Coronary artery (tissue), 2 donors: ENCODE results near the gene CBARP.
"Not testable (repeated sequence)": the region's sequence is repeated elsewhere in the genome, so short reads cannot be mapped to it uniquely, and the experiment has no call there.

Experiments
- DNase-seq: peaks from one replicate; pipeline ENCODE4 v3.0.0-alpha.2; 2017; ENCODE audit warnings: low spot score
- H3K27ac ChIP-seq, 2 donors: fragments of 200-600 bp; sonication (generic); one replicate each; pipeline ENCODE4 v1.5.1; 2016 to 2019
- H3K4me3 ChIP-seq: fragments of 200-600 bp; sonication (generic); 2 replicates; pipeline ENCODE4 v1.5.1; 2016; ENCODE audit warnings: mild to moderate bottlenecking, moderate library complexity
- TF ChIP-seq, protein P1 (sequence below): fragments of 200-600 bp; sonication (generic); IDR thresholded peaks from one replicate; pipeline ENCODE4 v1.5.1; 2019; ENCODE audit warnings: antibody characterized with exemption

CBARP gene

DNA sequence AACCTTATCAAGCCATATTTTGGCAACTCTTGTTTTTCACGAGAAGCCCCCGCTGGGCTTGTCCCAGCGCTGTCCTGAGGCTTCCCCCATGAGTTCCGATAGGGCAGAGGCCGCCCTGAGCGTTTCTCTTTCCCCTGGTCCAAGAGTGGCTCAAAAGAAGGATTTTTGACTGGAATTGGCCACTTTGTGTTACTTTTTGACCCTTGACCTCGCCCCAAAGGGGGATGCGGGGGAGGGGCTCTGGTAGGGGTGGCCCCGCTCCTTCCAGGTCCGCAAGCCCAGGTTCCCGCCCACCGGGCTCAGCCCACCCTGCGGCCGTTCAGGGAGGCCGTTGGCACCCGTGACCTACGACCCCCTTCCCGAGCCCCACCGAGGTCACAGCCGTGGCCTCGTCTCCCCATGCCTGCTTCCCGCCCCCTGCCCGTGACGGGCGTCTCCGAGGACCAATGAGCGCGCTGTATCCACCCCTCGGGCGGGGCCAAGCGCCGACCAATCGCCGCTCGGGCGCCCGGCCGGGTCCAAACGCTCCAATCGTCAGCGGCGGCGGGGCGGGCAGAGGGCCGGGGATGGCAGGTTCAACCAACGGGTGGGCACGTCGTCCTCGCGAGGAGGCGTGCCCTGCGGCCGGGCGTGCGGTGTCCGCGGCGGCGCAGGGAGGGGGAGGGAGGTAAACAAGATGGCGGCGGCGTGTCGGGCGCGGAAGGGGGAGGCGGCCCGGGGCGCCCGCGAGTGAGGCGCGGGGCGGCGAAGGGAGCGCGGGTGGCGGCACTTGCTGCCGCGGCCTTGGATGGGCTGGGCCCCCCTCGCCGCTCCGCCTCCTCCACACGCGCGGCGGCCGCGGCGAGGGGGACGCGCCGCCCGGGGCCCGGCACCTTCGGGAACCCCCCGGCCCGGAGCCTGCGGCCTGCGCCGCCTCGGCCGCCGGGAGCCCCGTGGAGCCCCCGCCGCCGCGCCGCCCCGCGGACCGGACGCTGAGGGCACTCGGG lies 32.4 kb downstream of the CBARP start, which contains the start of gene STK11:
Gene STK11 (plus strand): TSS at position 665 of the 986 bp plus-strand sequence. CDS start 1,136 bp downstream, outside the sequence.
- Histone ChIP-seq H3K4me3 (peak within 1 kb of the TSS; percentile 82), H3K27ac (peak within 1 kb of the TSS; percentile 88 to 91)
- TF ChIP-seq, protein P1, sequence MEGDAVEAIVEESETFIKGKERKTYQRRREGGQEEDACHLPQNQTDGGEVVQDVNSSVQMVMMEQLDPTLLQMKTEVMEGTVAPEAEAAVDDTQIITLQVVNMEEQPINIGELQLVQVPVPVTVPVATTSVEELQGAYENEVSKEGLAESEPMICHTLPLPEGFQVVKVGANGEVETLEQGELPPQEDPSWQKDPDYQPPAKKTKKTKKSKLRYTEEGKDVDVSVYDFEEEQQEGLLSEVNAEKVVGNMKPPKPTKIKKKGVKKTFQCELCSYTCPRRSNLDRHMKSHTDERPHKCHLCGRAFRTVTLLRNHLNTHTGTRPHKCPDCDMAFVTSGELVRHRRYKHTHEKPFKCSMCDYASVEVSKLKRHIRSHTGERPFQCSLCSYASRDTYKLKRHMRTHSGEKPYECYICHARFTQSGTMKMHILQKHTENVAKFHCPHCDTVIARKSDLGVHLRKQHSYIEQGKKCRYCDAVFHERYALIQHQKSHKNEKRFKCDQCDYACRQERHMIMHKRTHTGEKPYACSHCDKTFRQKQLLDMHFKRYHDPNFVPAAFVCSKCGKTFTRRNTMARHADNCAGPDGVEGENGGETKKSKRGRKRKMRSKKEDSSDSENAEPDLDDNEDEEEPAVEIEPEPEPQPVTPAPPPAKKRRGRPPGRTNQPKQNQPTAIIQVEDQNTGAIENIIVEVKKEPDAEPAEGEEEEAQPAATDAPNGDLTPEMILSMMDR = no peak
- DNase-seq = peak; percentile 99

DNA sequence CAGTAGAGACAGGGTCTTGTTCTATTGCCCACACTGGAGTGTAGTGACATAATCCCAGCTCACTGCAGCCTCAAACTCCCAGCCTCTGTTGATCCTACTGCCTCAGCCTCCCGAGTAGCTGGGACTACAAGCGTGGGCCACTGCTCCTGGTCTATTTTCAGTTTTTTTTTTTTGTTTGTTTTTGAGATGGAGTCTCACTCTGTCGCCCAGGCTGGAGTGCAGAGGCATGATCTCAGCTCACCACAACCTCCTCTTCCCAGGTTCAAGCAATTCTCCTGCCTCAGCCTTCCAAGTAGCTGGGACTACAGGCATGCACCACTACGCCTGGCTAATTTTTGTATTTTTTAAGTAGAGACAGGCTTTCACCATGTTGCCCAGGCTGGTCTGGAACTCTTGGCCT lies 37.2 kb downstream of the CBARP start:
- not testable (repeated sequence) for H3K27ac ChIP-seq, DNase-seq, H3K4me3 ChIP-seq

DNA sequence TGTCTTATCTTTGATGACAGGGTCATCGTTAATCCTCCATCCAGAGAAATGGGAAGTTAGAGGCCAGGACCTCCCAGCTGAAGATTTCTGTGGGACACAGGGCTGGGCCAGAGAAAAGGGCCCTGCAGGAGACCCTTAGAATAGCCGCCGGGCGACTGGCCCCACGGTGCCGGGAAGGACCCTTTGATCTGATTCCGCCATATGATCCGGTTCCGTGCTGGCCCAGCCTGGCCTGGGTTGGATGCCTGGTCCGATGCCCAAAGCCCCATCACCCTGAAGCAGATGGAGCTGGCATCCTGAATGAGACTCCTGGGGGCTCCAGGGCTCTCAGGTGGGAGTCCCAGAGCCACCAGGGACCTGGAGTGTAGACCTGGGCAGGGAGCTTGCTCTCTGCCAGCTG lies 38.3 kb downstream of the CBARP start:
- H3K27ac ChIP-seq = no peak overlapping the region
- no peak overlapping the region for H3K4me3 ChIP-seq
- no peak for DNase-seq
- TF ChIP-seq, protein P1 = no peak

DNA sequence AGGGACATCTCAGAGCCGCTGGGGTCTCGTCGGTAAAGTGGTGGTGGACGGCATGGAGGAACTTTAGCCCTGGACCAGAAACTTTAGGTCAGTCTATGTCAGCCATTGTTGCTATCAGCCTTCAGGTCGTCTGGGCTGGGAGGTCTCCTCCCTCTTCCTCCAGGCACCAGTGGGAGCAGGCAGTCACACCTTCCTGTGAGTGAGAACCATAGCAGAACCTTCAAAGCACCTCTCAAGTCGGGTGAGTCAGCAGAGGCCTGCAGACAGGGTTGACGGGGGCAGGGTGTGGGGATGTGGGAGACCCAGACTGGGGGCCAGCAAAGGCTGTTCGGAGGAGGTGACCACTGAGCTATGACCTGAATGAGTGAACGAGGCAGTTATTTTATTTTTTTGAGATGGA lies 48.4 kb downstream of the CBARP start:
- TF ChIP-seq, protein P1 = no peak
- DNase-seq = no peak
- no peak overlapping the region for H3K27ac ChIP-seq
- H3K4me3 ChIP-seq = no peak overlapping the region

DNA sequence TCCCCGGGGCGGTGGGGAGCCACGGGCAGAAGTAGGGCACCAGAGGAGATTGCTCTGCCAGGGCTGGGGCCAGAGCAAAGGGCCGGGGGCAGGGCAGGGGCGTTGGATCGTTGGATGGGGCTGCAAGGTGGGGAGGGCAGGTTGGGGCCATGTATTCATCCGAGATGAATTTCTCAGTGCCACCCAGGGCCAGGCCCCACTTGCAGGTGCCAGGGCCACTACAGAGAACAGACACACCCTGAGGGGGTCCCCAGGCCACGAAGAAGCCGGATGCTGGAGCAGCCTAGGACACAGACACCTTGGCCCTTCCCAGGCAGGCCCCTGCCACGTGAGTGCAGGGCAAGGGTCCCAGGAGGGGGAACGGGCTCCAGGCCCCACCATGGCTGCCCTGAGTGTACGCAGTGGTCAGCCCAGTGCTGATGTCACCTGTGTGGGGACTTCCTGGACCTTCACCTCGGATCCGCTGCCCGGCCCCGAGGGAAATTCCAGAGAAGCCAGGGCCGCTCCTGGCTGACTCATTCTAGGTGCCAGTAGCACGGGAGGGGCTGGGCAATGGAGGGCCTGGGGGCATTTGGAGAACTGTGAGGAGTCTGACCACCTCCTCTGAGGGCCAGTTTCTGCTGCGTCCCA lies 54.1 kb downstream of the CBARP start:
- Histone ChIP-seq H3K27ac (no peak overlapping the region), H3K4me3 (no peak overlapping the region)
- TF ChIP-seq, protein P1 = no peak
- DNase-seq = no peak

DNA sequence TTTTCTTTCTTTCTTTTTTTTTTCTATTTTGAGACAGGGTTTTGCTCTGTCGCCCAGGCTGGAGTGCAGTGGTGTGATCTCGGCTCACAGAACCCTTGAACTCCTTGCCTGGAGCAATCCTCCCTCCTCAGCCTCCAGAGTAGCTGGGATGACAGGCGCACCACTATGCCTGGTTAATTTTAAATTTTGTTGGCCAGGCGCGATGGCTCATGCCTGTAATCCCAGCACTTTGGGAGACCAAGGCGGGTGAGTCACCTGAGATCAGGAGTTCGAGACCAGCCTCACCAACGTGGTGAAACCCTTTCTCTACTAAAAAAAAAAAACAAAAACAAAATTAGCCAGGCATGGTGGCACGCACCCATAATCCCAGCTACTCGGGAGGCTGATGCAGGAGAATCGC lies 55.1 kb downstream of the CBARP start:
- no peak for DNase-seq
- H3K4me3 ChIP-seq = no peak overlapping the region
- H3K27ac ChIP-seq = no peak overlapping the region
- TF ChIP-seq, protein P1 = no peak

DNA sequence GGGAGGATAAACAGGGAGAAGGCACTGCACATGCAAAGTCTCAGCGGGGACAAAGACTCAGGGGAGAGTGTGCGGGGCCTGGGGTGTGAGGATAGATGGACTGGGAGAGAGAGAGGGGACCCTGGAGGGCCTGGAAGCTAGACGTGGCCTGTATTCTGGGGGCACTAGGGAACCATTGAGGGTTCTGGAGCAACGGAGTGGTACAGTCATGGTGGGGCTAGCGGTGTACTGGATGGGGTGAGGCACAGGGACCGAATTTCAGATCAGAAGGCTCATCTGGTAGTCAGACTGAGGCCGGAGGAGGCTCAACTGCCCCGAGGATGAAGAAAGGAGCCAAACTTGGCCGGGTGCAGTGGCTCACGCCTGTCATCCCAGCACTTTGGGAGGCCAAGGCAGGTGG lies 55.7 kb downstream of the CBARP start:
- H3K4me3 ChIP-seq = no peak overlapping the region
- H3K27ac ChIP-seq = no peak overlapping the region
- no peak for DNase-seq
- TF ChIP-seq, protein P1 = no peak
